GM13976 (cell line): ENCODE measurements around the gene GLRX5.

ENCODE experiments used
- DNase-seq: peaks from one replicate; pipeline ENCODE4 v3.0.0; 2012; ENCODE audit warnings: low spot score
- in situ Hi-C: fragments of 300-500 bp; cut with MboI; formaldehyde crosslinking; loops from one replicate; pipeline ENCODE4 v1.12.0; 2022; ENCODE audit warnings: low sequenced_read_pairs, mixed read lengths, inconsistent platforms; ENCODE audit not compliant: unreplicated experiment
- TF ChIP-seq, protein P1 (sequence below): IDR thresholded peaks from 2 replicates; pipeline ENCODE4 v1.5.1; 2012; ENCODE audit warnings: borderline replicate concordance, mild to moderate bottlenecking; ENCODE audit not compliant: insufficient read depth; ENCODE audit errors: extremely low read depth, missing control alignments, control extremely low read depth

Gene GLRX5

DNA sequence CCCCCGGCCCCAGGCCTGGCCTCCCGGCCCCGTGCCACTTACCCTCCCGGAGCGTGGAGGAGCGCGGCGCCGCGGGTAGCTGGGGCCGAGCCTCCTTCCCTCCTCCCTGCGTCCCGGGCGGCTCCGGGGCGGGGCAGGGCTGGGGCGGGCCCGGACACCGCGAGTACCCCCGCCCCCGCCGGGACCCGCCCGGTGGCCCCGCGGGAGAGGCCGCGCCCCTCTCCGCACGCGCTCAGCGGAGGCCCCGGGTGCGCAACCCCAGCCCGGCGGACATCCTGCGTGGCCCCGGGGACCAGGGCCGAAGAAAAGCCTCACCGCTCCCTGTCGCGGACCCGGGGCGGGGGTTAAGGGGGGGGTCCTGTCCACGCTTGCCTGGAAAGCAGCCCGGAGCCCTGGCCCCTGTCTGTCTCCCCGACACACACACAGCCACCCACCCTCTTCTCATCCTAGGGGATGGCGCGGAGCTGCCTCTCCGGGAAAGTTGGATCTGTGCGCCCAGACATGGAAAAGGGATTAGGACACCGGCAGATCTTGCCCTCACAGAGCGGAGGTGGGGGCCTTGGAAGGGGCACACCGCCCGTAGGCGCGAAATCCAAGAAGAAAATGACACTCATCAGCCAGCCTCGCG lies 18.2 kb upstream of the GLRX5 start, which contains the start of gene SYNE3:
Gene SYNE3, minus strand, starts transcription at position 97 of the 628 bp plus-strand sequence. CDS start 40,829 bp downstream, outside the sequence.
- in situ Hi-C loops: no loop called here
- TF ChIP-seq, protein P1, sequence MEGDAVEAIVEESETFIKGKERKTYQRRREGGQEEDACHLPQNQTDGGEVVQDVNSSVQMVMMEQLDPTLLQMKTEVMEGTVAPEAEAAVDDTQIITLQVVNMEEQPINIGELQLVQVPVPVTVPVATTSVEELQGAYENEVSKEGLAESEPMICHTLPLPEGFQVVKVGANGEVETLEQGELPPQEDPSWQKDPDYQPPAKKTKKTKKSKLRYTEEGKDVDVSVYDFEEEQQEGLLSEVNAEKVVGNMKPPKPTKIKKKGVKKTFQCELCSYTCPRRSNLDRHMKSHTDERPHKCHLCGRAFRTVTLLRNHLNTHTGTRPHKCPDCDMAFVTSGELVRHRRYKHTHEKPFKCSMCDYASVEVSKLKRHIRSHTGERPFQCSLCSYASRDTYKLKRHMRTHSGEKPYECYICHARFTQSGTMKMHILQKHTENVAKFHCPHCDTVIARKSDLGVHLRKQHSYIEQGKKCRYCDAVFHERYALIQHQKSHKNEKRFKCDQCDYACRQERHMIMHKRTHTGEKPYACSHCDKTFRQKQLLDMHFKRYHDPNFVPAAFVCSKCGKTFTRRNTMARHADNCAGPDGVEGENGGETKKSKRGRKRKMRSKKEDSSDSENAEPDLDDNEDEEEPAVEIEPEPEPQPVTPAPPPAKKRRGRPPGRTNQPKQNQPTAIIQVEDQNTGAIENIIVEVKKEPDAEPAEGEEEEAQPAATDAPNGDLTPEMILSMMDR: no peak
- peak; percentile 90 for DNase-seq

DNA sequence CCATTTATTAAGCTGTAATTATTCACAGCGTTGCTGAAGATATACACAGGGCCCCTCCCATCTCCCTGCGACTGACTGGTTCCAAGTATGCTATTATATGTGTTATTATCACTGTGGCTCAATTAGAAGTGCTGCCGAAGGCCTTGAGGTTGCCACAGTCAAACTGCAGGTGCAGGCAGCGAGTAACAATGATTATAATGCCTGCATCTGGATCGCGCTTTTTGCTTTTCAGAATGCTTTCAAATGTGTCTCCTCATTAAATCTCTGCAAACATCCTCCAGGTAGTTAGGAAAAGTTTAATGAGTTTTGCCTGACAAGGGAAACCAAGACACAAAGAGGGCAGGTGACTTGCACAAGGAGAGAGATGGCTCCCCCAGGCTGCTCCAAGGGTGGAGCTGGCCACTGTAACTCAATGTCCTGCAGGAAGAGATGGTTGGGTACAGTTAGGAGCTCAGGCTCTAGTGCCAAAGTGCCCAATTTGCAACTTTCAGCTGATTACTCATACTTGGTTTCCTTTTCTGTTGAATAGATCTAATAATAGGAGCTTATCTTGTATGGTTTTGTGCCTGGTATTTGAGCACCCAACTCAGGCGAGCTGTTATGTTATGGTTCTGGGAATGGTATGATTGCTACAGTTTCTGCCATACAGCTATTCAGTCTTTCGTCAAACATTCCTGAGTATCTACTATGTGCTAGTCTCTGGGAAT lies 16.7 kb upstream of the GLRX5 start:
- TF ChIP-seq, protein P1: no peak
- DNase-seq: no peak
- in situ Hi-C loops: no loop called here

DNA sequence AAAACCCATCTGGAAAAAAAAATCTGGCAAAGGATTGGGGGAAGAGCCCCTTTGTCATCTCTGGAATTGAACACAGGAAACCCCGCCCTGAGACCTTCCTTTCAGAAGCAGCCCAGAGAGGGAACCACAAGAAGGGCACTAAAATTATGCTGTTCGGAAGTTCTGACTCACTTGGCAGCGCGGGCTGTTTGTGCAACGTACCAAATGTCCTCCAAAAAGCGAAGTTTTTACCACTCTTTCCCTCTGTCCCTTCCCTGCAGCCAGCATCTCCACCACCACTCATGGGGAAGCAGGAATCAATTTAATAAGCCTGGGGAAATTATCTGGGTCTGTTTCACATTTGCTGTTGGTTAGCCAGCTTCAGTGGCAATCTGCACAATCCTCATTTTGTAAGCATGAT lies 15.2 kb upstream of the GLRX5 start:
- in situ Hi-C loops: no loop called here
- TF ChIP-seq, protein P1: no peak
- DNase-seq: no peak

DNA sequence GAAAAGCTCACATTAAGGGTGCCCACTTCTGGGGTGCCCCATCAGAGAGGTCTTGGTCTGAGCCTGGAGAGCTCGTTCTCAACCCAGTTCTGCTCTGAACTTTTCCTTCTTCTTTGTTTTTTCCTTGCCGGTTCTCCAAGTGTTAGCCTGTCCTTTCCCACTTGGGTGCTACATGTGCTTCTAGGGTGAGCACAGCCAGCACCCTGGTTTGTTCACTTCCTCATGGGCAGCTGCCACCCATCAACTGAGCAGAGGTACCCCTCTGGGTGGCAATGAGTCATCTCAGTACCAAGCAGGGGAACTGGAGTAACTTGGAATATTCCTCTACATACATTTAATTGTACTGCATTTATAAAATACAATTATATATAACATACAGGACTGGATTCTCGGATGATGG lies 14.5 kb upstream of the GLRX5 start:
- in situ Hi-C loops: no loop called here
- no peak for DNase-seq
- TF ChIP-seq, protein P1: no peak

DNA sequence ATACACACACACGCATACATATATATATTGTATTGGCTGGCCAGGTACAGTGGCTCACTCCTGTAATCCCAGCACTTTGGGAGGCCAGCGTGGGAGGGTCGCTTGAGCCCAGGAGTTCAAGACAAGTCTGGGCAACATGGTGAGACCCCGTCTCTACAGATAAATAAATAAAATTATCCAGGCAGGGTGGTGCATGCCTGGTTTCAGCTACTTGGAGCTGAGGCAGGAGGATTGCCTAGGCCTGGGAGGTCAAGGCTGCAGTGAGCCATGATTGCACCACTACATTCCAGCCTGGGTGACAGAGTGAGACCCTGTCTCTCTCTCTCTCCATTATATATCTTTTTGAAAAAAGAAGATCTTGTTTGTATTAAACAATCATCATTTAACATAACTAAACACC lies 13.8 kb upstream of the GLRX5 start:
- no peak for DNase-seq
- in situ Hi-C loops: no loop called here
- TF ChIP-seq, protein P1: no peak

DNA sequence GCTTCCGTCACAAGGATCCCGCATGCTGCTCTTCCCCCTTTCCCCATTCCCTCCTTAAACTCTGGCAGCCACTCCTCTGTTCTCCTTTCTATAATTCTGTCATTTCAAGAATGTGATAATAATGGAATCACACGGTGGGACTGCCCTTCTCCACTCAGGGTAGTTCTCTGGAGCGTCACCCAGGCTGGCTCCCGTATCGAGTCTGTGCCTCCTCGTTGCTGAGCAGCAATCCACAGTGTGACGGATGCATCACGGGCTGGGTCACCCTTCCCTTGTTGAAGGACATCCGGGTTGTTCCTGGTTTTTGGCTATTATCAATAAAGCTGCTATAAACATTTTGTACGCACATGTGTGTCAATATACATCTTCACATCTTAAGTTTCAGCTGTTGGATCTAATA lies 12.7 kb upstream of the GLRX5 start:
- in situ Hi-C loops: no loop called here
- TF ChIP-seq, protein P1: no peak
- DNase-seq: no peak
